NCI-H510A treated with DMSO at 0.1 percent for 48 hours (cell line): ENCODE results near the gene OBSCN.

Experiments used
- DNase-seq: peaks from one replicate; lab custom pipeline; 2025; lab: John Stamatoyannopoulos, UW

The OBSCN gene

DNA sequence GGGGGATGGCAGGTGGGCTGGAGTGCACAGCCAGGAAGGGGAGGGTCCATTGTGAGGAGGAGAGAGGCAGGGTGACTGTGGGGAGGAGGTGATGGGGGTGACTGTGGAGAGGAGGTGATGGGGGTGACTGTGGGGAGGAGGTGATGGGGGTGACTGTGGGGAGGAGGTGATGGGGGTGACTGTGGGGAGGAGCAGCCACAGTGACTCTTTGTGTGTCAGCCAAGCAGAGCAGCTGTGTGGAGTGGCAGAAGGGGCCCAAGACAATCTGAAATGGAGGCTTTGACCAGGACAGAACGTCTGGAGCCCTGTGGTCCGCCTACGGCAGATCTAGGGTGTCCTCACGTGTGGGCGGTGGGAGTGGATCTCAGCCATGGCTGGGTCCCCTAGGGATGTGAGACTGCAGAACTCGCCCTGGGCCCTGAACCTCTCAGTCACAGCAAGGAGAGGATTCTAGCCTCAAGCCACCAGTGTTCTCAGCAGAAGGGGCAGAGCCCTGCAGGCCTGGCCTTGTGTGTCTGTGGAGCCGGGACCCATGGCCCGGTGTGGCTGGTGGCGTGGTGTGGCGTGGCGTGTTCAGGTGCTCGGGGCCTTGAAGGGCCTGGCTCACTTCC, 81.5 kb downstream of the OBSCN start:
- DNase-seq, result no peak

DNA sequence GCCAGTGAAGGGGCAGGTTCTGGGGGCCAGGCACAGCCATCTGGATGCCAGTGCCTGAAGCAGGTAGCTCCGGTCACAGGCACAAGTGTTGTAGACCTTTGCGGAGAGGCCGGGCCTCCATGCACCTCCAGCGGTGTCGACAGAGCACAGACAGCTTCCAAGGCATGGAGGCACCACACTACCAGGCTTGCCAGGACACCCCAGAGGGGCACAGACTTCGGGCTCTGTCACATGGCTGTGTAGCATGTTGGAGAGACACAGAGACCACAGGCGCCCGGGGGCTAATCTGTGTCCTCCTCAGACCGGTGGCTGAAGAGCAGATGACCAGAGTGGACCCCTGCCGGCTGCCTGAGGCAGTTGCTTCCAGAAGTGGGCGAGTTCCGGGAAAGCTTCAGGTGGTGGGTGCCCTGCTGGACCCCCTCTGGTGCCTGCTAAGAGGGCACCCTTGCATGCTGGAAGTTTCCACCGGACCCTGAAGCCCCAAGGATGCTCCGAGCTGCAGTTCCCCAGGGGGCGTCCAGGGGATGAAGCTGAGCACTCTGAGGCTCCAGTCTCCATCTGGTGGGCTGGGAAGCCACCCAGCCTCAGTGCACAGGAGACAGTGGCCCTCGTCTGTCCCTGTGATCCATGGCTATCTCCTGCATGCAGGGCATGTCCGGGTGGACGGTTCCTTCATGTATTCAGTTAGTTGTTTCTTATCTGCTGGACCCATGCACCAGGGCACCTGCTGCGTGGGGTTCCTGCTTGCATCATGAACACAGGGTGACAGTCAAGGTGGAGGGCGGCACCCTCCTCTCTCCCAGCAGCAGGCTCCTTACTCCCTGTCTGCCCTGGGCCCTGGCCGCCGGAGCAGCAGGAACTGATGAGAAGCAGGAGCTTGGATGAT, 82.4 kb downstream of the OBSCN start:
- DNase-seq, result no peak

DNA sequence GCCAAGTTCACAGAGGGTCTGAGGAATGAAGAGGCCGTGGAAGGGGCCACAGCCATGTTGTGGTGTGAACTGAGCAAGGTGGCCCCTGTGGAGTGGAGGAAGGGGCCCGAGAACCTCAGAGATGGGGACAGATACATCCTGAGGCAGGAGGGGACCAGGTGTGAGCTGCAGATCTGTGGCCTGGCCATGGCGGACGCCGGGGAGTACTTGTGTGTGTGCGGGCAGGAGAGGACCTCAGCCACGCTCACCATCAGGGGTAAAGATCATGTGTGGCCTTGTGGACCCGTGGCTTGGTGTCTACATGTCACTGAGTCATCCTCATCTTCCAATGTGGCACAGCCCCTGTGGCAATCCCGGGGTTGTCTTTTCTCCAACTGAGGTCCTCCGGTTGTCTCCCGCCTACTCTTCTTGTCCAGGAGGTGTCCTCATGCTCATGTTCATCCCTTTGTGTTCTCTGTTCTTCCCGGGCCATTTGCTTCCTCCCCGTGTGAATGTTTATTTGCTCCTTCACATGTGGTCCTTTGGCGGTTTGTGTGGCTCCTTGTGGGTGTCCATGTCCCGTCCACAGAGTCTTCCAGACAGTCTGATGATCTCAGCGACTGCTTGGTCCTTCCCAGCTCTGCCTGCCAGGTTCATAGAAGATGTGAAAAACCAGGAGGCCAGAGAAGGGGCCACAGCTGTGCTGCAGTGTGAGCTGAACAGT, 84.2 kb downstream of the OBSCN start:
- no peak for DNase-seq

DNA sequence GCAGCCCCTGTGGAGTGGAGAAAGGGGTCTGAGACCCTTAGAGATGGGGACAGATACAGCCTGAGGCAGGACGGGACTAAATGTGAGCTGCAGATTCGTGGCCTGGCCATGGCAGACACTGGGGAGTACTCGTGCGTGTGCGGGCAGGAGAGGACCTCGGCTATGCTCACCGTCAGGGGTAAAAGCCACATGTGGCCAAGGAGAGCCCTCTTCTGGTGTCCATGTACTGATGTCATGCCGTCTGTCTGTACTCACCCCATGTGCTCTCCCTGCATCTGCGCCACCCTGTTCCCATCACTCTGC, 84.7 kb downstream of the OBSCN start:
- no peak for DNase-seq

DNA sequence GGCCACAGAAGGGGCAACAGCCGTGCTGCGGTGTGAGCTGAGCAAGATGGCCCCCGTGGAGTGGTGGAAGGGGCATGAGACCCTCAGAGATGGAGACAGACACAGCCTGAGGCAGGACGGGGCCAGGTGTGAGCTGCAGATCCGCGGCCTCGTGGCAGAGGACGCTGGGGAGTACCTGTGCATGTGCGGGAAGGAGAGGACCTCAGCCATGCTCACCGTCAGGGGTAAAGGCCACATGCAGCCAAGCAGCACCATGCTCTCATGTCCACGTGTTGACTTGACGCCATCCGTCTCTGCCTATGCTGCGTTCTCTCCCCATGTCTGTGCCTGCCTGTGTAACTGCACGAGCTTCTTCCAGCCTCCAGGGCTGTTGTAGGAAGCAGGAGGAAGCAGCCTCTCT, 85.5 kb downstream of the OBSCN start:
- DNase-seq, result no peak

DNA sequence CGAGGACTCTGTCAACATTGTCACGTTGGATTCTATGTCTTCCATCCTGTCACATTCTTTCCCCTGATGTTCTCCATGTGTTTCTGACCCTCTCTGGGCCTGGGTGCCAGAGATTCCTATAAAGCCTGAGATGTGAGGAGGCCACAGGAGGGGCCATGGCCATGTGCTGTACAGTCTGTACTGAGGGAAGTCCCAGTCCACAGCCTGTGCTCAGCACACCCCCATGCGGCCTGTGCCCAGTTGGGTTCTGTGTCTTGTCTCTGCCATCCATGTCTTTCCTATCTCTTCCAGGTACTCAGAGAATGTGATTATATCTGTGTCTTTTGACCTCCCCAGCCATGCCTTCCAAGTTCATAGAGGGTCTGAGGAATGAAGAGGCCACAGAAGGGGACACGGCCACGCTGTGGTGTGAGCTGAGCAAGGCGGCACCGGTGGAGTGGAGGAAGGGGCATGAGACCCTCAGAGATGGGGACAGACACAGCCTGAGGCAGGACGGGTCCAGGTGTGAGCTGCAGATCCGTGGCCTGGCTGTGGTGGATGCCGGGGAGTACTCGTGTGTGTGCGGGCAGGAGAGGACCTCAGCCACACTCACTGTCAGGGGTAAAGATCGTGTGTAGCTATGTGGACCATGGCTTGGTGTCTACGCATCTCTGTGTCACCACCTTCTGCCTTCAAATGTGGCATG, 86.1 kb downstream of the OBSCN start:
- DNase-seq, result no peak

DNA sequence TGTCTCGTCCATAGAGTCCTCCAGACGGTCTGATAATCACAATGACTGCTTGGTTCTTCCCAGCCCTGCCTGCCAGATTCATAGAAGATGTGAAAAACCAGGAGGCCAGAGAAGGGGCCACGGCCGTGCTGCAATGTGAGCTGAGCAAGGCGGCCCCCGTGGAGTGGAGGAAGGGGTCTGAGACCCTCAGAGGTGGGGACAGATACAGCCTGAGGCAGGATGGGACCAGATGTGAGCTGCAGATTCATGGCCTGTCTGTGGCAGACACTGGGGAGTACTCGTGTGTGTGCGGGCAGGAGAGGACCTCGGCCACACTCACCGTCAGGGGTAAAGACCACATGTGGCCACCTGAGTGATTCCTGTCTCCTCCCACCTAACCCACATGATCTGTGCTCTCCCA, 86.9 kb downstream of the OBSCN start:
- no peak for DNase-seq

DNA sequence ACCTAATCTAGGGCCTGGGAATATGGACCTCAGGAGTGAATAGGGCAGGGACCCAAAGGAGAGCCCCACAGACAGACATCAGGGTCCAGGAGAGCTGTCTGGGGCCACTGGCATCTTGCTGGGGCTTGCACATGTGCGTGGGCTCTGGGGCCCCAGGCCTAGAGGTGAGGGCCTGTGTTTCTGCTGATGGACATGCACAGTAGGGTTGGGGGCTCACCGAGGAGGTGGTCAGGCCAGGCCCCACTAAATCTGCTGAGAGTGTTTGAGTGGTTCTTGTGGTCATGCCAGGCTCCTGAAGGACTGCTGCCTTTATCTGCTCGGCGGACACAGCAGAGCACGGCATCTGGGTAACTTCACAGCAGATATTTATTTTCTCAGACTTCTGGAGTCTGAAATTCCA, 87.4 kb downstream of the OBSCN start:
- no peak for DNase-seq

DNA sequence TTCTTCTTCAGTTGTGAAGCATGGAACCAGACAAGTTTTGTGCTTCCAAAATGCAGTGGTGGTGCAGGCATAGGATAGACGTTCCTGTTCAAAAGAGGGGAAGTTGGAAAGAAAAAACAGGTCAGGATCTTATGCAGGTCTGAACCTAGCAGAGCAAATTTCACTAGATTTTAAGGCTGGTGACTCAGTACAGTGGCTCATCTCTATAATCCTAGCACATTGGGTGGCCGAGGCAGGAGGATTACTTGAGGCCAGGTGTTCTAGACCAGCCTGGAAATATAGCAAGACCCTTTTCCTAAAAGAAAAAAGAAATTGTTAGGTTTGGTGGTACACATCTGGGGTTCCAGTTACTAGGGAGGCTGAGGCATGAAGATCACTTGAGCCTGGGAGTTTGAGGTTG, 88.1 kb downstream of the OBSCN start:
- DNase-seq, result no peak

DNA sequence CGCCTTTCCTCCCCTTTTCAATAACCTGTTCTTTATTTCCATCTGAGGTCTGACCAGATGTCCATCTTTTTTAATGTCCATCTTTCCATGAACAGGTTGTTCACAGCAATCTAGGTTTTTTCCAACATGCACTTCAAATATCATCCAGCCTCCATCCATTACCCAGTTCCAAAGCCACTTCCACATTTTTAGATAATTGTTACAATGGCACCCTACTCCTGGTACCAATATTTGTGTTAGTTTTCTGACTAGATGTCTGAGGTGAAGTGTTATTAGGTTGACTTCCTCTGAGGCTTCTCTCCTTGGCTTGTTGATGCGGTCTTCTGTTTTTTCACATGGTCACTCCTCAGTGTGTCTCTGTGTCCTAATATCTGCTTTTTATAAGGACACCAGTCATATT, 89.4 kb downstream of the OBSCN start:
- no peak for DNase-seq

DNA sequence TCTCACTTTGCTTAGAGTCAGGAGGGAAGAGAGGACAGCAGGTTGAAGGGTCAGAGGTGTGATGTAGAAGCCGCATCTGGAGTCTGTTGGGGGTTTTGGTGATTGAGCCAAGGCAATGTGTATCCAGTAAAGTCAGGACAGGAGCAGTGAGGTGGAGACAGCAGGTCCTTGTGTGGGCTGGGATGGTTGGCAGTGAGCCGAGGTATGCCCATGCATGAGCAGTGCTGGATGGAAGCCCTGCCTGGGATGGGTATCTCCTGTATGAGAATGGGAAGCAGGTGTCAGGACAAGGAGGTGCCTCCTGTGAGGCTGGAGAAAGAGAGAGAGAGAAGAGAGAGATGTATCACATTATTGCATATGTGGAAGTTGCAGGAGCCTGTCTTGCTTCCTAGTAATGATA, 90.0 kb downstream of the OBSCN start:
- DNase-seq, result no peak

DNA sequence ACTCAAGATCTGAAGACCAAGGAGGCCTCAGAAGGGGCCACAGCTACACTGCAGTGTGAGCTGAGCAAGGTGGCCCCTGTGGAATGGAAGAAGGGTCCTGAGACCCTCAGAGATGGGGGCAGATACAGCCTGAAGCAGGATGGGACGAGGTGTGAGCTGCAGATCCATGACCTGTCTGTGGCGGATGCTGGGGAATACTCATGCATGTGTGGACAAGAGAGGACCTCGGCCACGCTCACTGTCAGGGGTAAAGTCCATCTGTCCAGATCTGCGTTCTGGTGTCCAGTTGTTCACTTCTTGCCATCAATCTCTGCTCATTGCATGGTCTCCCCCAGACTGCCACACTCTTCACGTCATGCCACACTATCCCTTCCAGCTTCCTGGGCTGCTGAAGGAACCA, 90.6 kb downstream of the OBSCN start:
- no peak for DNase-seq

DNA sequence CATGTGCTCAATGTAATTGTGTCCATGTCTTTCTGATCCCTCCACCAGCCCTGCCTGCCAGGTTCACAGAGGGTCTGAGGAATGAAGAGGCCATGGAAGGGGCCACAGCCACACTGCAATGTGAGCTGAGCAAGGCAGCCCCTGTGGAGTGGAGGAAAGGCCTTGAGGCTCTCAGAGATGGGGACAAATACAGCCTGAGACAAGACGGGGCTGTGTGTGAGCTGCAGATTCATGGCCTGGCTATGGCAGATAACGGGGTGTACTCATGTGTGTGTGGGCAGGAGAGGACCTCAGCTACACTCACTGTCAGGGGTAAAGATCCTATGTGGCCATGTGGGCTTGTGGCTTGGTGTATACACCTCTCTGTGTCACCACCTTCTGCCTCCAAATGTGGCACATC, 91.4 kb downstream of the OBSCN start:
- DNase-seq, result no peak

DNA sequence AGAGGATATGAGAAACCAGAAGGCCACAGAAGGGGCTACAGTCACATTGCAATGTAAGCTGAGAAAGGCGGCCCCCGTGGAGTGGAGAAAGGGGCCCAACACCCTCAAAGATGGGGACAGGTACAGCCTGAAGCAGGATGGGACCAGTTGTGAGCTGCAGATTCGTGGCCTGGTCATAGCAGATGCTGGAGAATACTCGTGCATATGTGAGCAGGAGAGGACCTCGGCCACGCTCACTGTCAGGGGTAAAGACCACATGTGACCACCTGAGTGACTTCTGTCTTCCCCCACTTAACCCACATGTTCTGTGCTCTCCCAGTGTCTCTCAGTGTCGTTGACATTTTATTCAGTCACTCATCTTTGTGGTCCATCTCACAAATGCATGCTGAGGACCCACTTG, 92.1 kb downstream of the OBSCN start:
- DNase-seq, result no peak

DNA sequence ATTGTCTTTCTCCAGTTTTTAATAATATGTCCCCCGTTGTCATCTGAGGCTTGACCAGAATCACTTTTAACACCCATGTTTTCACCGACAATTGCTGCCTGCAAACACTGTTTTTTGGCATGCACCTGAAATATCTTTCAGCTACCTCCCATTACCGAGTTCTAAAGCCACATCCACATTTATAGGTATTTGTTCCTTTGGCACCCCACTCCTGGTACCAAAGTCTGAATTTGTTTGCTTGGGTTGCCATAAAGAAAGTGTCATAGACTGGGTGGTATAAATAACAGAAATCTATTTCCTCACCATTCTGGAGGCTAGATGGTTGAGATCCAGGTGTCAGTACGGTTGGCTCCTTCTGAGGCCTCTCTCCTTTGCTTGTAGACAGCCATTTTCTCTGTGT, 94.2 kb downstream of the OBSCN start:
- no peak for DNase-seq

DNA sequence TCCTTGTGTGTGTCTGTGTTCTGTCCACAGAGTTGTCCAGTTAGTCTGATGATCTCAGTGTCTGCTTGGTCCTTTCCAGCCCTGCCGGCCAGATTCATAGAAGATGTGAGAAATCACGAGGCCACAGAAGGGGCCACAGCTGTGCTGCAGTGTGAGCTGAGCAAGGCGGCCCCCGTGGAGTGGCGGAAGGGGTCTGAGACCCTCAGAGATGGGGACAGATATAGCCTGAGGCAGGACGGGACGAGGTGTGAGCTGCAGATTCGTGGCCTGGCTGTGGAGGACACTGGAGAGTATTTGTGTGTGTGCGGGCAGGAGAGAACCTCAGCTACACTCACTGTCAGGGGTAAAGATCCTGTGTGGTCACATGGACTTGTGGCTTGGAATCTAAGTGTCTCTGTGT, 95.8 kb downstream of the OBSCN start:
- DNase-seq, result no peak

DNA sequence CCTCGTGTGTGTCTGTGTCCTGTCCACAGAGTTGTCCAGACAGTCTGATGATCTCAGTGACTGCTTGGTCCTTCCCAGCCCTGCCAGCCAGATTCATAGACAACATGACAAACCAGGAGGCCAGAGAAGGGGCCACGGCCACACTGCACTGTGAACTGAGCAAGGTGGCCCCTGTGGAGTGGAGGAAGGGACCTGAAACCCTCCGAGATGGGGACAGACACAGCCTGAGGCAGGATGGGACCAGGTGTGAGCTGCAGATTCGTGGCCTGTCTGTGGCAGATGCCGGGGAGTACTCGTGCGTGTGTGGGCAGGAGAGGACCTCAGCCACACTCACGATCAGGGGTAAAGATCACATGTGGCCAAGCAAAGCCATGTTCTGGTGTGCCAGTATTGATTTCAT, 96.4 kb downstream of the OBSCN start:
- no peak for DNase-seq

DNA sequence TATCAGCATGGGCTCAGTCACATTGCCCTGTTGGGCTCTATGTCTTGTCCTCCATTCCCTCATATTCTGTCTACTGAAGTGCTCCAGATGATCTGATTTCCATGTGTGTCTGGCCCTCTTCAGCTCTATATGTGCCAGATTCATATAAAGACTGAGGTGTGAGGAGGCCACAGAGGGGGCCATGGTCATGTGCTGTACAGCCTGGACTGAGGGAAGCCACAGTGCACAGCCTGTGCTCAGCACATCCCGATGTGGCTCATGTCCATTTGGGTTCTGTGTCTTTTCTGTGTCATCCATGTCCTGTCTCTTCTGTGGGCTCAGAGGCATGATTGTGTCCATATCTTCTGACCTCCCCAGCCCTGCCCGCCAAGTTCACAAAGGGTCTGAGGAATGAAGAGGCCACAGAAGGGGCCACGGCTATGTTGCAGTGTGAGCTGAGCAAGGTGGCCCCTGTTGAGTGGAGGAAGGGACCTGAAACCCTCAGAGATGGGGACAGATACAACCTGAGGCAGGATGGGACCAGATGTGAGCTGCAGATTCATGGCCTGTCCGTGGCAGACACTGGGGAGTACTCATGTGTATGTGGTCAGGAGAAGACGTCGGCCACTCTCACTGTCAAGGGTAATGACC, 97.0 kb downstream of the OBSCN start:
- DNase-seq, result no peak

DNA sequence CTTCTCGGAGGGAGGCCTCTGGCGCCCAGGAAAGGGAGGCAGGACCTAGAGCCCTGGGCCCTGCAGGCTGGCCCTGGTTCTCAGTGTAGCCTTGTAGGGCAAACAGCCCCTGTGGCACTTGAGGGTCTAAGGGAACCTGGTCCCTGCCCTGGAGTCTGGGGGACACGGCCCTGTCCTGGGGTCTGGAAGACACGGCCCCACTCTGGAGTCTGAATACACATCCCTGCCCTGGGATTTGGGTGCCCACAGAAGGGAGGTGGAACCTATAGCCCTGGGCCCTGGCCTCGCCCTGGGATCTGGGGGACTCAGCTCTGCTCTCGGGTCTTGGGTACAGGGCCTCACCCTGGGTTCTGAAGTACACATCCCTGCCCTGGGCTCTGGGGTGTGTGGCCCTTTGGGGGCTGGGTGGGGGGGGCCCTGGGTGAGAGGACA, 97.9 kb downstream of the OBSCN start:
- no peak for DNase-seq

DNA sequence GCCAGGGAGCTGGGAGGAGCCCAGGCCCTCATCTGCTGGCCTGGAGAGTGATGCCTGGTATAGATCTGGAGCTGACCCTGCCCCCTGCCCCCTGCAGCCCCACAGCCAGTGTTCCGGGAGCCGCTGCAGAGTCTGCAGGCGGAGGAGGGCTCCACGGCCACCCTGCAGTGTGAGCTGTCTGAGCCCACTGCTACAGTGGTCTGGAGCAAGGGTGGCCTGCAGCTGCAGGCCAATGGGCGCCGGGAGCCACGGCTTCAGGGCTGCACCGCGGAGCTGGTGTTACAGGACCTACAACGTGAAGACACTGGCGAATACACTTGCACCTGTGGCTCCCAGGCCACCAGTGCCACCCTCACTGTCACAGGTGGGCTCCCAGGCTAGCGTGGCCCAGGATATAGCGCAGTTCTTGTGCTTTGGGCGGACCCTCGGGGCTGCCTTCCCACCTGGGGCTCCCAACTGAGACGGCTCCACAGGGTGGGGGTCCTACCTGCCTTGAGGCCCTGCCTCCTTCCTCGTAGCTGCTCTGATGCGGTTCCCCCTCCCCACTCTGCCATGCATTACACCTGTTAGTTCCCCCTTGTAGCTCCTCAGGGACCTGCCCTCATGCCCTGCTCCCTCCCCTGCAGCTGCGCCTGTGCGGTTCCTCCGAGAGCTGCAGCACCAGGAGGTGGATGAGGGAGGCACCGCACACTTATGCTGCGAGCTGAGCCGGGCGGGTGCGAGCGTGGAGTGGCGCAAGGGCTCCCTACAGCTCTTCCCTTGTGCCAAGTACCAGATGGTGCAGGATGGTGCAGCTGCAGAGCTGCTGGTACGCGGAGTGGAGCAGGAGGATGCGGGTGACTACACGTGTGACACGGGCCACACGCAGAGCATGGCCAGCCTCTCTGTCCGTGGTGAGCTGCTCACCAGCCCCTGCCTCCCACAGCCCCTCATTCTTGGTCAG, 98.7 kb downstream of the OBSCN start:
- DNase-seq, result no peak
